ENCODE measurements around the gene LCT.
"Not testable (repeated sequence)": the region's sequence is repeated elsewhere in the genome, so short reads cannot be mapped to it uniquely, and the experiment has no call there.

Gene LCT

GRCh38 chr2:135818937-135819610, 17.9 kb downstream of the LCT start:
- no peak overlapping the region for H3K27ac ChIP-seq (ENCODE audit: low read depth, low read length)
- H3K4me3 ChIP-seq (ENCODE audit: low read depth in 1 of 2, low read length in 2 of 2): no peak overlapping the region
- no peaks in the 10 kb centered on the region for H3K4me1 ChIP-seq (ENCODE audit: control insufficient read depth in 1 of 2, insufficient read depth in 2 of 2, low read length in 2 of 2)
- peaks cover 10% of the 10 kb centered on the region in 2 donors for H3K9me3 ChIP-seq (ENCODE audit: control insufficient read depth in 1 of 2, low read length in 2 of 2)
- no peak overlapping the region for H3K9ac ChIP-seq (ENCODE audit: low read depth in 1 of 2, low read length in 2 of 2)
- no peaks in the 10 kb centered on the region for H3K27me3 ChIP-seq (ENCODE audit: control insufficient read depth in 1 of 2, insufficient read depth in 2 of 2, low read length in 2 of 2)
- peaks cover 18 to 24% of the 10 kb centered on the region in 2 donors for H3K36me3 ChIP-seq (ENCODE audit: control insufficient read depth in 1 of 2, insufficient read depth in 2 of 2, low read length in 2 of 2)

GRCh38 chr2:135817951-135818350, 19.0 kb downstream of the LCT start:
- no peaks in the 10 kb centered on the region for H3K4me1 ChIP-seq (ENCODE audit: control insufficient read depth in 1 of 2, insufficient read depth in 2 of 2, low read length in 2 of 2)
- H3K36me3 ChIP-seq (ENCODE audit: control insufficient read depth in 1 of 2, insufficient read depth in 2 of 2, low read length in 2 of 2): peaks cover 14 to 15% of the 10 kb centered on the region in 2 donors
- no peak overlapping the region for H3K4me3 ChIP-seq (ENCODE audit: low read depth in 1 of 2, low read length in 2 of 2)
- no peak overlapping the region for H3K9ac ChIP-seq (ENCODE audit: low read depth in 1 of 2, low read length in 2 of 2)
- peaks cover 4 to 6% of the 10 kb centered on the region in 2 donors for H3K9me3 ChIP-seq (ENCODE audit: control insufficient read depth in 1 of 2, low read length in 2 of 2)
- no peak overlapping the region for H3K27ac ChIP-seq (ENCODE audit: low read depth, low read length)
- H3K27me3 ChIP-seq (ENCODE audit: control insufficient read depth in 1 of 2, insufficient read depth in 2 of 2, low read length in 2 of 2): no peaks in the 10 kb centered on the region

- no peak overlapping the region for H3K4me3 ChIP-seq (ENCODE audit: low read depth in 1 of 2, low read length in 2 of 2)
- no peaks in the 10 kb centered on the region for H3K4me1 ChIP-seq (ENCODE audit: control insufficient read depth in 1 of 2, insufficient read depth in 2 of 2, low read length in 2 of 2)
- H3K9ac ChIP-seq (ENCODE audit: low read depth in 1 of 2, low read length in 2 of 2): no peak overlapping the region
- no peak overlapping the region for H3K27ac ChIP-seq (ENCODE audit: low read depth, low read length)
- H3K27me3 ChIP-seq (ENCODE audit: control insufficient read depth in 1 of 2, insufficient read depth in 2 of 2, low read length in 2 of 2): no peaks in the 10 kb centered on the region
- peaks cover 9 to 15% of the 10 kb centered on the region in 2 donors for H3K36me3 ChIP-seq (ENCODE audit: control insufficient read depth in 1 of 2, insufficient read depth in 2 of 2, low read length in 2 of 2)
- H3K9me3 ChIP-seq (ENCODE audit: control insufficient read depth in 1 of 2, low read length in 2 of 2): peaks cover 0 to 2% of the 10 kb centered on the region in 2 donors
Measured at GRCh38 chr2:135817466-135817865, 19.5 kb downstream of the LCT start.

- Histone ChIP-seq H3K9me3 (ENCODE audit: control insufficient read depth in 1 of 2, low read length in 2 of 2) (no peaks in the 10 kb centered on the region), H3K36me3 (ENCODE audit: control insufficient read depth in 1 of 2, insufficient read depth in 2 of 2, low read length in 2 of 2) (peaks cover 0 to 18% of the 10 kb centered on the region in 2 donors), H3K27me3 (ENCODE audit: control insufficient read depth in 1 of 2, insufficient read depth in 2 of 2, low read length in 2 of 2) (no peaks in the 10 kb centered on the region), H3K4me1 (ENCODE audit: control insufficient read depth in 1 of 2, insufficient read depth in 2 of 2, low read length in 2 of 2) (no peaks in the 10 kb centered on the region), H3K27ac (ENCODE audit: low read depth, low read length) (no peak overlapping the region), H3K4me3 (ENCODE audit: low read depth in 1 of 2, low read length in 2 of 2) (no peak overlapping the region), H3K9ac (ENCODE audit: low read depth in 1 of 2, low read length in 2 of 2) (no peak overlapping the region)
Measured at GRCh38 chr2:135815269-135815668, 21.7 kb downstream of the LCT start.

GRCh38 chr2:135812907-135813511, 24.0 kb downstream of the LCT start:
- Histone ChIP-seq H3K4me1 (ENCODE audit: control insufficient read depth in 1 of 2, insufficient read depth in 2 of 2, low read length in 2 of 2) (no peaks in the 10 kb centered on the region), H3K4me3 (ENCODE audit: low read depth in 1 of 2, low read length in 2 of 2) (no peak overlapping the region), H3K9me3 (ENCODE audit: control insufficient read depth in 1 of 2, low read length in 2 of 2) (no peaks in the 10 kb centered on the region), H3K27ac (ENCODE audit: low read depth, low read length) (no peak overlapping the region), H3K9ac (ENCODE audit: low read depth in 1 of 2, low read length in 2 of 2) (no peak overlapping the region), H3K36me3 (ENCODE audit: control insufficient read depth in 1 of 2, insufficient read depth in 2 of 2, low read length in 2 of 2) (peaks cover 0 to 18% of the 10 kb centered on the region in 2 donors), H3K27me3 (ENCODE audit: control insufficient read depth in 1 of 2, insufficient read depth in 2 of 2, low read length in 2 of 2) (no peaks in the 10 kb centered on the region)

GRCh38 chr2:135807874-135808273, 29.1 kb downstream of the LCT start:
- H3K9ac ChIP-seq (ENCODE audit: low read depth in 1 of 2, low read length in 2 of 2); H3K4me3 ChIP-seq (ENCODE audit: low read depth in 1 of 2, low read length in 2 of 2); H3K27ac ChIP-seq (ENCODE audit: low read depth, low read length); H3K9me3 ChIP-seq (ENCODE audit: control insufficient read depth in 1 of 2, low read length in 2 of 2); H3K27me3 ChIP-seq (ENCODE audit: control insufficient read depth in 1 of 2, insufficient read depth in 2 of 2, low read length in 2 of 2); H3K4me1 ChIP-seq (ENCODE audit: control insufficient read depth in 1 of 2, insufficient read depth in 2 of 2, low read length in 2 of 2): not testable (repeated sequence)
- peaks cover 3 to 46% of the 10 kb centered on the region in 2 donors for H3K36me3 ChIP-seq (ENCODE audit: control insufficient read depth in 1 of 2, insufficient read depth in 2 of 2, low read length in 2 of 2)

- H3K4me1 ChIP-seq (ENCODE audit: control insufficient read depth in 1 of 2, insufficient read depth in 2 of 2, low read length in 2 of 2): no peaks in the 10 kb centered on the region
- H3K9me3 ChIP-seq (ENCODE audit: control insufficient read depth in 1 of 2, low read length in 2 of 2): peaks cover 9 to 11% of the 10 kb centered on the region in 2 donors
- H3K27me3 ChIP-seq (ENCODE audit: control insufficient read depth in 1 of 2, insufficient read depth in 2 of 2, low read length in 2 of 2): no peaks in the 10 kb centered on the region
- no peak overlapping the region for H3K4me3 ChIP-seq (ENCODE audit: low read depth in 1 of 2, low read length in 2 of 2)
- H3K36me3 ChIP-seq (ENCODE audit: control insufficient read depth in 1 of 2, insufficient read depth in 2 of 2, low read length in 2 of 2): peaks cover 13 to 54% of the 10 kb centered on the region in 2 donors
- no peak overlapping the region for H3K27ac ChIP-seq (ENCODE audit: low read depth, low read length)
- H3K9ac ChIP-seq (ENCODE audit: low read depth in 1 of 2, low read length in 2 of 2): no peak overlapping the region
Measured at GRCh38 chr2:135803278-135803677, 33.7 kb downstream of the LCT start.

GRCh38 chr2:135802350-135802749, 34.6 kb downstream of the LCT start:
- no peak overlapping the region for H3K4me3 ChIP-seq (ENCODE audit: low read depth in 1 of 2, low read length in 2 of 2)
- H3K36me3 ChIP-seq (ENCODE audit: control insufficient read depth in 1 of 2, insufficient read depth in 2 of 2, low read length in 2 of 2): peaks cover 13 to 57% of the 10 kb centered on the region in 2 donors
- H3K9ac ChIP-seq (ENCODE audit: low read depth in 1 of 2, low read length in 2 of 2): no peak overlapping the region
- peaks cover 0 to 4% of the 10 kb centered on the region in 2 donors for H3K4me1 ChIP-seq (ENCODE audit: control insufficient read depth in 1 of 2, insufficient read depth in 2 of 2, low read length in 2 of 2)
- no peak overlapping the region for H3K27ac ChIP-seq (ENCODE audit: low read depth, low read length)
- H3K27me3 ChIP-seq (ENCODE audit: control insufficient read depth in 1 of 2, insufficient read depth in 2 of 2, low read length in 2 of 2): no peaks in the 10 kb centered on the region
- peaks cover 9 to 11% of the 10 kb centered on the region in 2 donors for H3K9me3 ChIP-seq (ENCODE audit: control insufficient read depth in 1 of 2, low read length in 2 of 2)

GRCh38 chr2:135800513-135801460, 36.2 kb downstream of the LCT start:
- Histone ChIP-seq H3K36me3 (ENCODE audit: control insufficient read depth in 1 of 2, insufficient read depth in 2 of 2, low read length in 2 of 2) (peaks cover 10 to 41% of the 10 kb centered on the region in 2 donors), H3K27me3 (ENCODE audit: control insufficient read depth in 1 of 2, insufficient read depth in 2 of 2, low read length in 2 of 2) (no peaks in the 10 kb centered on the region), H3K9ac (ENCODE audit: low read depth in 1 of 2, low read length in 2 of 2) (no peak overlapping the region), H3K4me1 (ENCODE audit: control insufficient read depth in 1 of 2, insufficient read depth in 2 of 2, low read length in 2 of 2) (peaks cover 0 to 6% of the 10 kb centered on the region in 2 donors), H3K27ac (ENCODE audit: low read depth, low read length) (no peak overlapping the region), H3K9me3 (ENCODE audit: control insufficient read depth in 1 of 2, low read length in 2 of 2) (peaks cover 9 to 11% of the 10 kb centered on the region in 2 donors), H3K4me3 (ENCODE audit: low read depth in 1 of 2, low read length in 2 of 2) (no peak overlapping the region)

- H3K27ac ChIP-seq (ENCODE audit: low read depth, low read length): no peak overlapping the region
- H3K4me1 ChIP-seq (ENCODE audit: control insufficient read depth in 1 of 2, insufficient read depth in 2 of 2, low read length in 2 of 2): peaks cover 0 to 6% of the 10 kb centered on the region in 2 donors
- H3K4me3 ChIP-seq (ENCODE audit: low read depth in 1 of 2, low read length in 2 of 2): no peak overlapping the region
- peaks cover 10 to 34% of the 10 kb centered on the region in 2 donors for H3K36me3 ChIP-seq (ENCODE audit: control insufficient read depth in 1 of 2, insufficient read depth in 2 of 2, low read length in 2 of 2)
- H3K9ac ChIP-seq (ENCODE audit: low read depth in 1 of 2, low read length in 2 of 2): no peak overlapping the region
- peaks cover 9 to 11% of the 10 kb centered on the region in 2 donors for H3K9me3 ChIP-seq (ENCODE audit: control insufficient read depth in 1 of 2, low read length in 2 of 2)
- H3K27me3 ChIP-seq (ENCODE audit: control insufficient read depth in 1 of 2, insufficient read depth in 2 of 2, low read length in 2 of 2): no peaks in the 10 kb centered on the region
Measured at GRCh38 chr2:135799738-135800137, 37.2 kb downstream of the LCT start.
